VCaP (cell line): Measurements from ENCODE around the gene OGA.

Experiments used
- H3K27ac ChIP-seq: fragments of 450-650 bp; 2 replicates; pipeline ENCODE4 v1.5.1; 2017
- TF ChIP-seq, protein P1 (sequence below): fragments of 450-650 bp; conservative IDR thresholded peaks from 2 replicates; pipeline ENCODE4 v1.5.1; 2017; ENCODE audit warnings: mild to moderate bottlenecking, moderate library complexity

OGA gene

DNA sequence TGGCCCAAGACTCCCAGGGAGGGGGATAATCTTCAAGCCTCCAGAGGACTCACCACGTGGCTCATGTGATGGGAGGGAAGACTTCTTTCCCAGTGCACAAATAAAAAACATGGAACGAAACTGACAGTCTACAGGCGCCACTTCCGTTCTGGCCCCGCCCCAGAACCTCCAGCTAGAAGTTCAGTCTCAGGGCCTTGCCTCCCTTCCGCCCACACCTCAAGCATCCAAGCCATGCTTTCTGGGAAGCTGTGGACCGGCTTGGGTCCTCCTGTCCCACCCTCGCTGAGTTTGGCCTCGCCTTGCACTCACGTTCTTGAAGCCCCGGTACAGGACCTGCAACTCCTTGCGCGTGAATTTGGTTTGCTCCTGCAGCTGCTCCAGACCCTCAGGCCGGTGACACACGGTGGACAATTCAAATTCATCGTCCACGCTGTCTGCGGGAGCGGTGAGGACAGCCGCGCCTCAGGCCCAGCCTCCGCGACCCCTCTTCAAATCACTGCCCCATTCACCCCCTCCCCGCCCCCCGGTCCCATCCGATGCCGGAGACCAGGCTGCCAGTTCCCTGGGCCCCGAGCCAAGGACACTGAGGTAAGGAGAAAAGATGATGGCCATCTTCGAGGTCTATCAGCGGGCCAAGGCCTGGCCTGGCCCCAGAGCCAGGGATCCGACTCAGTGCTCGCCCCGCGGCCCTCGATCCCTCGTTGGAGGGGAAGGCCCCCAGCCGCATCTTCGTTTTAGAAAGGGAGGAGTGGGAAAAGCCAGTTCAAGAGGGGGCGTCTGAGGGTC, 10.7 kb upstream of the OGA start:
- no peak overlapping the region for H3K27ac ChIP-seq
- TF ChIP-seq, protein P1, sequence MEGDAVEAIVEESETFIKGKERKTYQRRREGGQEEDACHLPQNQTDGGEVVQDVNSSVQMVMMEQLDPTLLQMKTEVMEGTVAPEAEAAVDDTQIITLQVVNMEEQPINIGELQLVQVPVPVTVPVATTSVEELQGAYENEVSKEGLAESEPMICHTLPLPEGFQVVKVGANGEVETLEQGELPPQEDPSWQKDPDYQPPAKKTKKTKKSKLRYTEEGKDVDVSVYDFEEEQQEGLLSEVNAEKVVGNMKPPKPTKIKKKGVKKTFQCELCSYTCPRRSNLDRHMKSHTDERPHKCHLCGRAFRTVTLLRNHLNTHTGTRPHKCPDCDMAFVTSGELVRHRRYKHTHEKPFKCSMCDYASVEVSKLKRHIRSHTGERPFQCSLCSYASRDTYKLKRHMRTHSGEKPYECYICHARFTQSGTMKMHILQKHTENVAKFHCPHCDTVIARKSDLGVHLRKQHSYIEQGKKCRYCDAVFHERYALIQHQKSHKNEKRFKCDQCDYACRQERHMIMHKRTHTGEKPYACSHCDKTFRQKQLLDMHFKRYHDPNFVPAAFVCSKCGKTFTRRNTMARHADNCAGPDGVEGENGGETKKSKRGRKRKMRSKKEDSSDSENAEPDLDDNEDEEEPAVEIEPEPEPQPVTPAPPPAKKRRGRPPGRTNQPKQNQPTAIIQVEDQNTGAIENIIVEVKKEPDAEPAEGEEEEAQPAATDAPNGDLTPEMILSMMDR, result no peak

DNA sequence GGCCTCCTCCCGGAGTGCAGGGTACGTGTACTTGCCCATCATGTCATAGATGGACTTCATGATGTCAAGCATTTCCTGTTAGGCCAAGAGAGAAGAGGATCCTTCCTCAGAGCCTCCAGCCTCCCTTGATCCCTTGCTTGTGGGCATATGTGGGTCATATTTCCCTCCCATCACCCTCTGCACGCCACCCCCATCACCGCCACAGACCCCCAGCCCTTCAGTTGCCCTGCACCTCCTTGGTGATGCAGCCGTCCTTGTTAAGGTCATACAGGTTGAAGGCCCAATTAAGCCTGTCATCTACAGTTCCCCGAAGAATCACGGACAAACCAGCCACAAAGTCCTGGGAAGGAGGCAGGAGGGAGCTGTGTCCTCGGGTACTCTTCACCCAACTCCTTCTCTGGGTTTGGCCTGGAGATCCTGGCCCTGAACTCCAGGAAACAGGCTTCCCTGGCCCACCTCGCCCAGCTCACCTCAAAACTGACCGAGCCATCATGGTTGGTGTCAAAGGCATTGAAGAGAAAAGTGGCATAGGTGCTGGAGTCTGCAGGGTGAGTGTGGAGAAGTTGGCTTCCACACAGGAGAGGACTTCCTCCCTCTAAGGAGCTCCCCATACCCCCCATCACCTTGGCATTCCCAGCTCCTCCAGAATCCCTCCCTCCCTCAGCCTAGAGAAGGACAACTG, 9.8 kb upstream of the OGA start:
- TF ChIP-seq, protein P1, result no peak
- no peak overlapping the region for H3K27ac ChIP-seq

DNA sequence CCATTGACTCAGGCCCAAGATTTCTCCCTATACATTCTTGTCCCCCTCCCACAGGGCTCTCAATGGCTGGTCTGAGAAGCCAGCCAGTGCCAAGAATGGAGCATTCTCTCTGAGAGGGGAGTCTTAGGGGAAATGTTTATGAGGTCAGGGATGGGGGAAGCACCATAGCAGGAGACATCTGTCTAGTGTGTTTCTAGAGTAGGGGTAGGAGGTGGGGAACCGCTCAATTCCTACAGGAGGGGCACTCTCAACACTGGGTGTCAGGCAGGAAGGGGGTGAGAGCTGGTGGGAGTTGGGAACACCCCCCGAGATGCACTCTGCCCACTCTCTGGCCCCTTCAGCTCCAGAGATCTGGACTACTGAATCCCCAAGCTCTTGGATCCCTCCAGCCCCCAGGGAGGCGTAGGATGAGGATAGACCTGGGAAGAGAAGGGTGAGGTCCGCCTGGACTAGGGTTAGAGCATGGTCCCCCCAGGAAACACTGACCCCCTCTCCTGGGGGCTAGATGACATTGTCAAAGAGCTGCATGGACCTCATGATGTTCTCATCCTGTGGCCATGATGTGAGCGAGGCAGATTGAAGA, 8.7 kb upstream of the OGA start:
- TF ChIP-seq, protein P1, result no peak
- H3K27ac ChIP-seq, result no peak overlapping the region

DNA sequence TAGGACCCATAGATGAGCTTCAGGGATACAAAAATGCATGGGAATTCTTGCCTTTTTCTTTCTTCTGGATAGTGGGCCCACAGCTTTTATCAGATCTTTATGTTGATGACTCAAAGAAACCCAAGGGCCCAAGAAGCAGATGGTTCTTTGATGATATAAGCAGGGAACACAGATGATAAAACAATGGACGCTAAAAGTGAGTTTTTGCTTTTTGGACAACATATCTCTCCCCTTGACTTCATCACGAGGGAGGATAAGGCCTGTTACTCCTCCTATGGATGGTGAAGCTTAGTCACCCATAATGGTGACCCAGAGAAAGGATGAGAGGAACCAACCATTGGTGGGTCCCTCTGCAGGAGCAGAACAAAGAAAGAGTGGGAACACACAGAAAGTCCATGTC, 6.5 kb upstream of the OGA start:
- TF ChIP-seq, protein P1, result no peak
- H3K27ac ChIP-seq, result no peak overlapping the region

DNA sequence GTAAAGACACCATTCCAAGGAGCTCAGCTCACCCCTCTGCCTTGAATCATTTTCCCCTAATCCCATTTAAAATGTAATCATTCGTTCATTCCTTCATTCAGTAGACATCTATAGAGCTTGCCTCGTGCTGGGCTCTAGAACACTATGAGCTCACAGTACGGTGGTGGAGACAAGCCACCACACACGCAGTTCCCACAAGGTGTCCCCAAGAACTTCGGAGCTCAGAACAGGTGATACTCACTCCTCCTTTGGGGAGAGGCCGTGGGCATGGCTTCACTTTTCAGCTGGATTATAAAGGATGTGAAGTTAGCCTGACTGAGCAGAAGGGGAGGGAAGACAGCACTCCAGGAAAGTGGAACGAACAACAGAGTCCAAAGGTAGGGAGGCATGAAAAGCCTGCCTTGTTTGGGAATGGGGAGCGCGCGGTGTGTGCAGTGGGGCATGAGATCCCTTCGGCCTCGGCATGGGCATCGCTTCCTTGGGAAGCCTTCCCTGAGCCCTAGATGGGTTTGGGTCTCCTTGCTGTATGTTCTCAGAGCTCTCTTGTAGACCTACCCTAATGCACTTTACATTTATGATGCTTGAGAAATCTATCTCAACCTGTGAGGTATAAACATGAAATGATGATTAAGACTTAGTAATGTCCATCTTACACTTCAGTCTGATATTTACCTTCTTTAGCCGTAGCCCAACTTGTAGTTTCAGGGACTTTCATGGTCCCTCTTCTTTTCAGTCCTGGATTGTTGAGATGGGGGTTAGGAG, 809 bp upstream of the OGA start:
- H3K27ac ChIP-seq, result peak overlapping the region; percentile 94
- TF ChIP-seq, protein P1, result no peak

DNA sequence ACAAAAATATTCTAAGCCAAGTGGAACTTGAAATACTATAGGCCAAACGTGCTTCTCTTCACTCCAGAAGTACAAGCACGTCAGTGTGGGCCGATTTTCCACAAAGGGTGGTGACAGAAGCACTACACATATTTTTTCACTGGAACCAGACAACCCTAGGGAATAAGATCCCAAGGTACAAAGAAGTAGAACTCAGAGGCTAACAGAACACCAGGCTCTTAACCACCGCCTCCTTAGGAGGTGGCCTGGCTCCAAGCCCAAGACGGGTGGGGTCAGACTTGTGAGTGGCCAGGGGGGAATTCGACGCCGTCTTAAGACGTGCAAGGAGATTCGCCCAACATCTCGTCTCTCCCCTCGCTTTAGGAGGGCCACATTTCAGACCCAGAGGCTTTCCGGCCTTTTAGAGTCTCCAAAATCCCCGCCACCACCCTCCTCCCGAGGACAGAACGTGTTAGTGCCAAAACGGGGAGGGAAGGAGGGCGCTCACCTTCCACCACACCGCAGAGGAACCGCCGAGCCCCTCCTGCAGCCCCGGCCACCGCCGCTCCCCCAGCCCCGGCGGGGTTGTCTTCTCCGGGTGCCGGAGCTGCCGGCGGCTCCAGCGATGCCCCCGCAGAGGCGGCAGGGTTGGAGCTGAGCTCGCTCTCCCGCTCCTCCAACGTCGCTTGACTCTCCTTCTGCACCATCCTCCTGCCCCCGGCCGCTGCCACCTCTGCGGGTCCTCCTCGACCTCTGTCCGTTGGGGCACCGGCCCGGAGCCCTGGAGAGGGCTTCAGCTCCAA, 716 bp downstream of the OGA start:
- TF ChIP-seq, protein P1, result no peak
- H3K27ac ChIP-seq, result peak overlapping the region; percentile 94
